ENCODE measurements around the gene ARSI. TPM values are rescaled to one million over a fixed set of nuclear protein-coding genes. Genes with fewer than 3 reads are reported as not detected.
A peak's percentile ranks its signal among the peaks of the same experiment; 100 is the strongest.

The ARSI gene
- total and polyA plus RNA-seq, 7 donors: 0.15 to 0.45 TPM; not detected in 5

DNA sequence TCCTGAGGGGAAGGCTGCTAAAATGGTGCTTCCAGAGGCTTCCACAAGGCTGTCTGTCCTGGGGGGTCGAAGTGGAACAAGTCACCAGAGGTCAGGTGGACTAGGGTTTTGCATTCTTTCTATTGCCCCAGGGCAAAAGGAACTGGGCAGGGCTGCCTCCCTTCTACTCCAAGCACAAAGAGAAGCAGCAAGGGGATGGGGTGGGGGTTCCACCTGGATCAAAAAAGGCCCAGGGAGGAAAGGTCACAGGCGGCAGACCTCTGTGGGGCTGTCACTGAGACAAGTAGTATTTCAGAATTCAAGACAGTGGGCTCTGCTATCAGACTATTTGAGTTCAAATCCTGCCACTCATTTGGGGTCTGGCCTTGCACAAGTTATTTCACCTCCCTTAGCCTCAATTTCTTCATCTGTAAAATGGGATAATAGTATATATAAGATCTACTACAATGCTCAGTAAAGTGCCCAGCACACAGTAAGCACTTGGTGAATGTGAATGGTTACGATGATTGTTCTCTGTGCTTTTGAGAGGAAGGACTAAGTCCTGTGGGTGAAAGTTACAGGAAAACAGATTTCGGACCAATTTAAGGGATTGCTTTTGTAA, 1.9 kb upstream of the ARSI start:
- H3K36me3 ChIP-seq (ENCODE audit: insufficient read depth in 1 of 2, low read depth in 1 of 2): no peaks in the 10 kb centered on the region
- no peak overlapping the region for H3K27ac ChIP-seq
- intact Hi-C loops (cut with DNase I): no loop called here
- no peaks in the 10 kb centered on the region for H3K9me3 ChIP-seq
- ATAC-seq (no peak), DNase-seq (no peak)
- peaks cover 0 to 12% (median 6%) of the 10 kb centered on the region in 3 donors for H3K27me3 ChIP-seq (ENCODE audit: insufficient read depth in 3 of 3, low read length in 2 of 3)
- TF ChIP-seq, protein P1, sequence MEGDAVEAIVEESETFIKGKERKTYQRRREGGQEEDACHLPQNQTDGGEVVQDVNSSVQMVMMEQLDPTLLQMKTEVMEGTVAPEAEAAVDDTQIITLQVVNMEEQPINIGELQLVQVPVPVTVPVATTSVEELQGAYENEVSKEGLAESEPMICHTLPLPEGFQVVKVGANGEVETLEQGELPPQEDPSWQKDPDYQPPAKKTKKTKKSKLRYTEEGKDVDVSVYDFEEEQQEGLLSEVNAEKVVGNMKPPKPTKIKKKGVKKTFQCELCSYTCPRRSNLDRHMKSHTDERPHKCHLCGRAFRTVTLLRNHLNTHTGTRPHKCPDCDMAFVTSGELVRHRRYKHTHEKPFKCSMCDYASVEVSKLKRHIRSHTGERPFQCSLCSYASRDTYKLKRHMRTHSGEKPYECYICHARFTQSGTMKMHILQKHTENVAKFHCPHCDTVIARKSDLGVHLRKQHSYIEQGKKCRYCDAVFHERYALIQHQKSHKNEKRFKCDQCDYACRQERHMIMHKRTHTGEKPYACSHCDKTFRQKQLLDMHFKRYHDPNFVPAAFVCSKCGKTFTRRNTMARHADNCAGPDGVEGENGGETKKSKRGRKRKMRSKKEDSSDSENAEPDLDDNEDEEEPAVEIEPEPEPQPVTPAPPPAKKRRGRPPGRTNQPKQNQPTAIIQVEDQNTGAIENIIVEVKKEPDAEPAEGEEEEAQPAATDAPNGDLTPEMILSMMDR (IDR thresholded peaks at IDR 0.05): no peak
- no peak overlapping the region for H3K4me3 ChIP-seq
- 88 to 92% (median 90%) methylated on average over 4 of the region's 4 CpGs for WGBS, 3 donors
- H3K4me1 ChIP-seq: peaks cover 13% of the 10 kb centered on the region

DNA sequence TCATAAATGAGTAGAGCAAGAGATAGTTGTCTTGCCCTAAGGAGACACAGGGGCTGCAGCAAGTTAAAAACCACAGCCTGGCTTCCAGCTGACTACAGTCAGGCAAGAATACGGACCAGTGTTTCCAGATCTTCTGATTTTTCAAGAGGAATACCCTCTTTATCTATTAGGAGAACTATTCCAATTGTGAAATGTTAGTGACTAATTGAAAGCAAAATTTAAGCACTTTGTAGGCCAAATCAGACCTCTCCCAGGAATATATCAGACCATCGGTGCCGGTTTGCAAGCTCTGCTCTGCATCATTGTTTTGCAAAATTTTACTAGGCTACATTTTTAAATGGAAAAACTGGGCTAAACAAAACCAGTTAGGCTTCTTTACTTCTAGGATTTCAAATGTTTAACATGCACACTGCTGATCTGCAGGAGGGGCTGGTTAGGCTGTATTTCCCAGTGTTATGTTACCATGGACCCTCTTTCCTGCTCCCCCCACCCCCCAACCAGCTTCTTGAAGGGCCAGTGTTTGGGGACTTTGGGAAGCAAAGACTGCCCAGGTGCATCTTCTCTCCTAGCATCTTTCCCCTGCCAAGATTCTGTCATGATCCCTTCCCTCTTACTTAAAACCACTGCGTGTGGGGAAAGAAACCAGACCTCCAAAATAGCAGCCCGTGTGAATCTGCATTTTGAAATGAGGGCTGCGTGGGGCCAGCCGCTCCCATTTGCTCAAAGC, 1.1 kb upstream of the ARSI start:
- peaks cover 0 to 12% (median 6%) of the 10 kb centered on the region in 3 donors for H3K27me3 ChIP-seq (ENCODE audit: insufficient read depth in 3 of 3, low read length in 2 of 3)
- peaks cover 13% of the 10 kb centered on the region for H3K4me1 ChIP-seq
- no peak overlapping the region for H3K27ac ChIP-seq
- no peak for DNase-seq
- TF ChIP-seq, protein P1 (IDR thresholded peaks at IDR 0.05): no peak
- no peaks in the 10 kb centered on the region for H3K36me3 ChIP-seq (ENCODE audit: insufficient read depth in 1 of 2, low read depth in 1 of 2)
- no peaks in the 10 kb centered on the region for H3K9me3 ChIP-seq
- ATAC-seq: no peak
- intact Hi-C loops (cut with DNase I): no loop called here
- no peak overlapping the region for H3K4me3 ChIP-seq
- WGBS, 3 donors: 77 to 82% (median 79%) methylated on average over 7 of the region's 7 CpGs

DNA sequence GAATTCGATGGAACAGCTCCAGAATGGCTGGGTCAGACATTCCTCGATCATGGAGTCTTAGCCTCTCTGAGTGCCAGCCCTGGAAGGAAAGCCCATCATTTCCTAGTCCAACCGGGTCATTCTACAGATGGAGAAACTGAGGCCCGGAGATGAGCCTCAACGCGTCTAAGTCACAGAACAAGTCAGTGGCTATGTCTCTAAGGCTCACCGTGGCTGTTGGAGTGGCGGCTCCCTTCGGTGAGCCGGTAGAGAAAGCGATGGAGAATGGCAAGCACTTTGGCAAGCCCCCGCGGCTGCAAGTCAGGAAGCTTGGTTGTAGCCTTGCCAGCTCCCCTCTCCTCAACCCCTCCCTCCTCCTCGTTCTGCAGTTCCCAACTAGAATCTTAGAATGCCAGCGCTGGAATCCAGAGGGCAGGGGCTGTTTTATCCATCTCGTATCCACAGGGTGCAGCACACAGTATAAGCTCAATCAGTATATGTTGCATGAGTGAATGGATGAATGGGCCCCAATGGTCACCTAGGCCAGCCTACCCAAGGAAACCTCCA, 438 bp upstream of the ARSI start:
- Histone ChIP-seq H3K27me3 (ENCODE audit: insufficient read depth in 3 of 3, low read length in 2 of 3) (peaks cover 0 to 12% (median 6%) of the 10 kb centered on the region in 3 donors), H3K9me3 (no peaks in the 10 kb centered on the region), H3K4me3 (peak overlapping the region; percentile 60), H3K36me3 (ENCODE audit: insufficient read depth in 1 of 2, low read depth in 1 of 2) (no peaks in the 10 kb centered on the region), H3K4me1 (peaks cover 13% of the 10 kb centered on the region), H3K27ac (no peak overlapping the region)
- DNase-seq: no peak
- 20 to 29% (median 29%) methylated on average over 16 of the region's 16 CpGs for WGBS, 3 donors
- TF ChIP-seq, protein P1 (IDR thresholded peaks at IDR 0.05): no peak
- ATAC-seq: no peak
- intact Hi-C loops (cut with DNase I): no loop called here

DNA sequence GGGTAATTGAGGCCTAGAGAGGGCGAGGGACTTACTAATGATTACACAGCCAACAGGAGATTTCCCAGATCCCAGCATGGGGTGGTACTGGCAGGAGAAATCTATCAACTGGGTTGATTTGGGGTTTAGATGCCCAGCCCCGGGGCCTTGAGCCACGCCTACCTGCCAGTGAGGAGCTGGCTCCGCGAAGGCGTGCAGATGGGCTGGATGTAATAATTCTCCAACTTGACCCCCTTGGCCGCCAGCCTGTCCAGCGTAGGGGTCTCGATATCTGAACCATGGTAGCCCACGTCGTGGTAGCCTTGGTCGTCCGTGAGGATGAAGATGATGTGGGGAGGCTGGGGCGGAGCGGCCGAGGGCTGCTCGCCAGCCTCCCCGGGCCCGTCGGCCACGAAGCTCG, 804 bp downstream of the ARSI start:
- Histone ChIP-seq H3K4me1 (peaks cover 13% of the 10 kb centered on the region), H3K27ac (no peak overlapping the region), H3K4me3 (peak overlapping the region; percentile 60), H3K27me3 (ENCODE audit: insufficient read depth in 3 of 3, low read length in 2 of 3) (peaks cover 0 to 12% (median 6%) of the 10 kb centered on the region in 3 donors), H3K36me3 (ENCODE audit: insufficient read depth in 1 of 2, low read depth in 1 of 2) (no peaks in the 10 kb centered on the region), H3K9me3 (no peaks in the 10 kb centered on the region)
- 40 to 44% (median 41%) methylated on average over 22 of the region's 22 CpGs for WGBS, 3 donors
- TF ChIP-seq, protein P1 (IDR thresholded peaks at IDR 0.05): no peak
- intact Hi-C loops (cut with DNase I): no loop called here
- DNase-seq (no peak), ATAC-seq (no peak)
